HG02981 (cell line): ENCODE results near the gene DAPK1.
A peak's percentile ranks its signal among the peaks of the same experiment; 100 is the strongest.

Experiments used
- ATAC-seq: cut with Tn5 transposase; IDR thresholded peaks from one replicate; pipeline ENCODE4 v1.9.1; 2021; ENCODE audit warnings: mild to moderate bottlenecking, moderate library complexity; ENCODE audit not compliant: unreplicated experiment

DAPK1 gene

DNA sequence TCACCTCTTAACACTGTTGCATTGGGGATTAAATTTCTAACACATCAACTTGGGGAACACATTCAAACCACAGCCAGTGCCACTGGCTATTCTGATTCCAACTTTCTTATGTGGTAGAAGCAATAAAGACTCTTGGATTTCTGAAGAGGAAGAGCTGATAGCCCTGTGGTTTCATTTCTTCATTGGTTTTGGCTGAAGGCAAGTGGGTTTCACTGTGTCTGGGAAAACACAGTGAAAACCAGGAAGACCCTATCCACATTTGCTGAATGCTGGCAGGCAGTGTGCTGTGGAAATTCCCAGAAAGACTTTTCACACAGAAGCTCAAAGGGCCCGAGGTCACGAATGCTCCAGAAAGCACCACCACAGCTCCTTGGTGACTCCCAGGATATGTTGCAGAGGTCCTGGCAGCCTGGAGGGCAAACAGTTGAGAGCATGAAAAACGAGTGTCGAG, 67.1 kb downstream of the DAPK1 start:
- ATAC-seq, result no peak

DNA sequence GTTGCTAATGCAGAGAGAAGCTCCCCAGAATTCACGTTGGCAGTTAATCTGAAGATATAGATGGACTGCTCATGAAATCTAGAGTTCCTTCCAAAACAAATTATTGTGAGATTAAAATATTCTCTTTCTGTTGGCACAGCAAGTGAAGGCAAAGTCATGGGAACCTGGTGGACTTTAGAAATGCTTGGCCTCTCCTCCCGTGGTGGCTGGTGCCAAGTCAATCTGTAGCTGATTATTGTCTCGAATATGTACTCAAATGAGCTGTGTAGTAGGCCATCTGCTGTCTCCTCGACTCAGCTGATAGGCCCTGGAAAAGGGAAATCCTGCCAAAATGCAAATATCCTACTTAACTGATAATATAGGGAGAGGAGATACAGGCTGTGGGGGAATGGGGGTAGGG, 69.3 kb downstream of the DAPK1 start:
- ATAC-seq, result no peak

DNA sequence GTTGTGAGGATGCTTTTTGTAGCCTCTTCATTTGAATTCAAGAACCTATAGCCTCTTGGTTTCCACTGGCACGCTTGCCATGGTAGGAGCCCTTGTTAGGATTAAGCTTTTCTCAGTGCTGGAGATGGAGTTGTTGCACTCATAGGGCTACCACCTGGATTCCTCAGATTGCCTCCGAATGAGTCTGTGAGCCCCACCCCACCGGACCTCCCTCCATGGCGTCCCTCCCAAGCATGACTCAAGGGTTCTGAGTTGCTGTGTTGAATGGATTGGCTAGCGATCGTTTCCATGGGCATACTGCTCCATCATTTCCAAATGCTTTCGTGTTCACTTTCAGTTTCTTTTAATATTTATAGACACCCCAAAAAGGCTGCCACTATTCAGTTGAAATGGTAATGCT, 69.9 kb downstream of the DAPK1 start:
- no peak for ATAC-seq

DNA sequence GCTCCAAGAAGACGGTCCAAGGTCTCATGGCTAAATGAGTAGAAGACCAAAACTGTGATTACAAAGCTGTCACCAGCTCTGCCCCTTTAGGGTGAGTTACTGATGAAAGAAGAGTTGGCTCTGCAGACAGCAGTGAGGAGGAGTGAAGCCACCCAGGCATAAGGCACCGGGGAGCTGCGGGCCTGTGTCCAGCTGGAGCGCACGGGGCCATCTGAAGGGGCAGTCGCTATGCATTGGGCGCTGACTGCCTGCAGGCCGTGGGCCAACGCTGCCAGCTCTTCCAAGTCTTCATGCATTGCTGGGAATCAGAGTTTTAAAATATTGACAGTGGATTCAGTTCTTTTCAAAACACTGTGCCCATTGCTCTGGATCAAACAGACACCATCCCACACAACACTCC, 70.3 kb downstream of the DAPK1 start:
- no peak for ATAC-seq

DNA sequence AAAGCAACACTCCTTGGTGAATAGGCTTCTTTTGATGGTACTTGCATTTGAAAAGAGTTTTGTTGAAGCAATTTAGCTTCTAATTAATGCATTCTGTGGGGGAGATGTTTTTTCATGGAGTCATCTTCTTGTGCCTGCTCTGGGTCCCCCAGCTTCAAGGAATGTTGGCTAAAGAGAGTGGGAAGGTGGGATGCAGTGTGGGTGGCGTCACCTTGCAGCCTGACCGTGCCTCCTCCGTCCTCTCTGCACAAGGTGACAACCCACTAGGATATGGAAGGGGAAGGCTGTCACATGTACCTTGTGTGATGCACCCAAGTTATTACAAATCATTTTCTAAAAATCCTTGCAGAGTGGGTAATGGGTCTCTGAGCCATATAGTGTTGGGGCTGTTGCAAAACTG, 70.7 kb downstream of the DAPK1 start:
- ATAC-seq, result no peak

DNA sequence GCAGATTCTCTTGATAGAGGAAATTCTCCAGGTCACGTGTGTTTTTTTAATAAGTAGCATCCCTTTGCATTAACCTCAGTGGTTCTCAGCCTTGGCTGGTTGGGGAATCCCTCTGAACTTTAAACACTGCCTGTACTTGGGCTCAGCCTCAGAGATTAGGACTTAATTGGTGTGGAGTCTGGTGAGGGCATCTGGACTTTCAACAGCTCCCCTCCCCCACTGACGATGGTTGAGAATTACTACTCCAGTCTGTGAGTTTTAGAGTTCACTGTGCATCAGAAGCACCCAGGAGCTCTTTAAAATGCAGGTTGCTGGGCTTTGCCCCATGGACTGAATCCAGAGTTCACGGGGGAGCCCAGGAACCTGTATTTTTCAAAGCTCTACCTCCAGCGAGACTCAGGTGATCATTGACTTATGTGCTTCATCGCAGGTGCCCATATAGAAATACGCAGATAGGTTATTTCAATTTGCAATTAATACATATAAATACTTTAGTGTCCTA, 71.4 kb downstream of the DAPK1 start:
- ATAC-seq, result no peak

DNA sequence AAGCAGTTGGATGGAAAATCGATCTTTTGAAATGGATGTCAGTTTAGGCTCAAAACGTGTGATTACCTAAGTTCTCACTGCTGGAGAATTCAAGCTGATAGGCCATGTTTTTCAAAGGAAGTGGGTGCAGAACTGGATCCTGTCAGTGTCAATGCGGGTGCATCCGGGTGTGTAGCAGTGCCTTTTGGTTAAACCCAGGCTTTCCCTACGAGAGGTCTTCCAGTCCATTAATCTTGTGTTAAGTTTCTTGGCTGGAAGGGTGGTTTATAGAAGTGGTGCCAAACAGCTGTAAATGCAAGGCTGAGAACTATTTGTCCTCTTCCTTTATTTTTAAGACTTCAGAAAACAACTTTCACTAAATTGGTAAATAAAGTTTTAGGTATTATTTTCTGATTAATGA, 71.9 kb downstream of the DAPK1 start:
- ATAC-seq, result no peak

DNA sequence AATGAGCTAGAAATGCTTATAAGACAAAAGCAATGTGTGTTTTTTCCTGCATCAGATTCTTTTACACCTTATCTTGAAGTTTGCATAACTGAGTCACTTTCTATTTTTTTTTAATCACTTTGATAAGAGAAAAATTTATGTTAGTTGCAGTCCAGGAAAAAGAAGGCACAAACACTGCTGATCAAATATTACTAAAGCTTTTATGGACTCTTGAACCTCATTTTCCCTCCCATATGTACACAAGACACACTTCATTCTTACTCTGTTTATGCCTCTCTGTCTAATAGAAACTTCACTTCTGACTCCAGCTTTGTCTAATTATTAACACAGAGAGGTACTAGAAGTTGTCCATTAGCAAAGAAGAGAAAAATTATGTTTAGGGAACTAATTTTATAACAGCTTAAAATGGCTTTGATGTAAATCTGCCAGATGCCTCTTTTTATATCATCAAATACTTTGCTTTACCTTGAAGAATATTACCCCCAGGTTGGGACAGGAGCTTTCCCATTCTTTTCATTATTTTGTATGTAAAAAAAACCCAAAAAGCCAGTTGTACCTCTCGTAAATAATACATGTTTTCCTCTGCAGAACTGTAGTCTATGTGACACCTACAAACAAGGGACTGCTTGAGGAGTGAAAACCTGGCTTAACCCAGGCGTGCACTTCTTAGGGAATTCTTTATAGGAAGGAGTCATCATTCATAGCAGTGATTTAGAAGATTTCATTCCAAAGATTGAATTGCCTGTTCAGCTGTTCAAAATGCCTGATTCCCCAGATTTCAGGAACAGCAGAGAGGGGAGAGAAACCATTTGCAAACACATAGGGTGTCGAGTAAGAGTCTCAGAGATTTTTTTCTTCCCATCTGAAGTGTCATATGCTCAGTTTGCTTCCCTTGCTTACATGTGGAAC, 72.6 kb downstream of the DAPK1 start:
- ATAC-seq, result peak; percentile 73

DNA sequence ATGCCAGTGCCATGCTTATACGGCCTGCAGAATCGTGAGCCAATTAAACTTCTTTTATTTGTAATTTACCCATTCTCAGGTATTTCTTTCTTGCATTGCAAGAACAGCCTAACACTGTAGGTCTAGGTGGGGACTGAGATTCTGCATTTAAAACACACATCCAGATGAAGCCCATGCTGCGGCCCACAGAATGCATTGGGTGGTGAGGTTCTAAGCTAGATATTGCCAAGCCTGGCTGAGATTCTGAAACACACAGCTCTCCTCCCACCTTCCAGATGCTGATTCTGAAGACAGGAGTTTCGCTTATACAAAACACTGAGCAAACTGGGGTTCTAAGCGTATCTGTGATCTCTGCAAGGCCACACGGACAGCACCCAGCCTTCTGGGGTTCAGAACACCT, 75.1 kb downstream of the DAPK1 start:
- no peak for ATAC-seq

DNA sequence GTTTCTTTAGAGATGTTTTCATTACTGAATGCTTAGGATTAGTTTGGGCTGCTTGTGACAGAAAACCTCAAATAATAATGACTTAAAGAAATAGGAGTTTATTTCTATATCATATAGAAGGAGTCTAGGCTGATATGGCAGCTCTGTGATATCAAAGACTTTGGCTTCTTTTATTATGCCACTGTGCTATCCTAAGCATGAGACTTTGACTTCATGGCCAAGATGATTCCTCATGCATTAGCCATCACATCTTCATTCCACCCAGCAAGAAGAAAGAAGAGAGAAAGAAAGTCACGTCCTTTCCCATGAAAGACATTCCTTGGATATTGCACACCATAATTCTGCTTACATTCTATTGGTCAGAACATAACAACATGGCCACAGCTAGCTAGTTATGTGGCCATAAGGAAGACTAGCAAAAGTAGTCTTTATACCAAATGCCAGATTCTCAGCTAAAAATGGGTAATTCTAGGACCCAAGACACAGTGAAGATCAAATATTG, 76.2 kb downstream of the DAPK1 start:
- ATAC-seq, result no peak

DNA sequence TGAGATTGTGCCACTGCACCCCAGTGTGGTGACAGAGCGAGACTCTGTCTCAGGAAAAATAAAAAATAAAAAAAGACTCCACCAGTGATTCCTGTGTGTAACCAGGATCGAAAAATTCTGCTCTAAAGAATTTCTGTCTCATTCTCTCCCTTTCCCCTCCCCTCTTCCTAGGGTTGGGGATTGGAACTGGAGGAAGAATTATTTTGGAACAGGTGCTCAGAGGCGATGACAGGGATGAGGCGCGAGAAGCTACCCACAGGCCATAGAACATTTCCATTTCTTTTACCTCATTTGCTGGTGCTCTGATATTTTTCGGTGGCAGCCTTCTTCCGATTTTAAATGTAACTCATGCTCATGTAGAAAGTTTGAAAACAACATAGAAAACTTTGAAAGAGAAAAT, 80.1 kb downstream of the DAPK1 start:
- no peak for ATAC-seq

DNA sequence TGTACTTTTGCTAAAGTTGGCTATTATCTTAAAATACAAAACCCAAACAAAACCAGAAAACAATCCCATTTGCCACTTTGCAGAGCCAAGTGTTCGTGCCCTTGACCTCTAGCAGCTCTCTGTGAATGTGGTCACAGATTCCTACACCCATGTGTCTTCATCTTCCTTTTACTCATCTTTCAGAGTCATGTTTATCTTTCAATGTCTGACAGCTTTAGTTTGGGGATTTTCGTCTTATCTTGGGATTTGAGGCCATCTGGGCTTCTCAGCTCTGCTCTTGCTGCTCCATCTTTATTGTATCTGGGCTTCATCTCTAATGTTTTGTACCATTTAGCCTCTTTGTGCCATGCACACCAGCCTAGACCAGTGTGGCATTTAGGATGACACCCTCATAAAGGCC, 81.0 kb downstream of the DAPK1 start:
- no peak for ATAC-seq

DNA sequence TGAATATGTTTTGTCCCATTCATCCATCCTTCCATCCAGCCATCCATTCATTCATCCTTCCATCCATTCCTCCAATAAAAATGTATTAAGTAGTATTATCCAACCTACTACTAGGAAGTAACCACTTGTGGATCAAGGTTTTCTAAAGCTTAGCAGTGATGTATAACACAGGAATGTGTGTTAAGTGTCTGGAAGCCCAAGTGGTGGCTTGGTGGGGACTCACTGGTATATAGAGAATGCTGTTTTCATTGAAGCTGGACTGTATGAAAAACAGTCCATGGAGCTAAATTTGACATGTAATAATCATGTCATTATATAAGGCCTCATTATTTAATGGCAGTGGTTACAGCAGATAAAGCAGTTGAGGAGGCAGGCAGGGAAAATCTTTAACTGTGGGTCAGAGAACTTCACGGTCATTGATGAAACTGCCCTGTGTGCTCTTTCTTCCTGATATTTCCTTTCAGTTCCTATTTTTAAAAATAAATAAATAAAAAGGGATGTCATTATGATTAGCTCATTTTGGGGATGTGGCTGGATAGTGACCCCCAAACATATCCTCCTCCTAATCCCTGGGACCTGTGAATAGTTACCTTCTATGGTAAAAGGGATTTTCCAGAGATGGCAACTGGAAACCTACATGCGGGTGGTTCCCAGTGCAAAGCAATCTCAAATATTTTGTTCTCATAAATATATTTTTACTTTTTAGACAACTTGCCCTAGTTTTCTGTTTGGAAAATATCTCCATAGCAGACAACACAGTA, 82.3 kb downstream of the DAPK1 start:
- no peak for ATAC-seq

DNA sequence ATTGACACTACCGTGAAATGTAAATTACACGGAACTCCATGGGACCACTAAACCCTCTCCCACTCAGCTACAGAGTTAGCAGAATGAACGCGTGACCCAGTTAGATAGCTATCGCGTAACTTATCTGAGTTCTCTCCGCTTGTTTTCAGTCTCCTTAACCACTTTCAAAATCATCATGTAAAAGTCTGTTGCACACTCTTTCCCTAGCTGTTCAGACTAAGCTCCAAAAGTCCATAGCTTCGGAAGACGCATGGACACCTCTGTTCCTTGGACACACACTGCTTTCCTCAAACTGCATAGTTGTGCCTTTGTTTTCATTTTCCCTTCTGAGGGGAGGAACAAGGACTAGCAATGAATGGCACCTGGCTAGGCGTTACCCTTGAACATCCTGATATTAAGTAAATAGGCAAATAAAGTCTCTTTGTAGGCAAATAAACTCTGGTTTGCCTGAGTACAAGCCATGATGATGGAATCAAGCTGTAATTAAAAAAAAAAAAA, 83.3 kb downstream of the DAPK1 start:
- no peak for ATAC-seq

DNA sequence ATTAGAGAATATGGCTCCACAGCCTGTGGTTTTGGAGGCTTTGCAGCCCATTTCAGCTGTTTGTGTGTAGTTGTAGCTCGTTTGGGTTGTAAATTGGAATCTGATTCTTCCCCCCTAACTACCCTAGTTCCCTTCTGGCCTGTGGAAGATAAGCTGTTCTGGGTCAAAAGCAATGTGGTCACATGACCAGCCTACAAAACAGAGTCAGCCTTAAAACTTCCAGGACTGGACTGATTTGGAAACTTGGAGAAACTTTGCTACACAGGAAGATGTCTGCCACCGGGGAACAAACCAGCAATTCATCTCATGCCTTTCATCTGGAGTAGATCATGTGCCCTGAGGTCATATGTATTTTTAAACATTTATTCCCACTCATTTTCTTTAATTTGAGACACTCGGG, 83.8 kb downstream of the DAPK1 start:
- no peak for ATAC-seq

DNA sequence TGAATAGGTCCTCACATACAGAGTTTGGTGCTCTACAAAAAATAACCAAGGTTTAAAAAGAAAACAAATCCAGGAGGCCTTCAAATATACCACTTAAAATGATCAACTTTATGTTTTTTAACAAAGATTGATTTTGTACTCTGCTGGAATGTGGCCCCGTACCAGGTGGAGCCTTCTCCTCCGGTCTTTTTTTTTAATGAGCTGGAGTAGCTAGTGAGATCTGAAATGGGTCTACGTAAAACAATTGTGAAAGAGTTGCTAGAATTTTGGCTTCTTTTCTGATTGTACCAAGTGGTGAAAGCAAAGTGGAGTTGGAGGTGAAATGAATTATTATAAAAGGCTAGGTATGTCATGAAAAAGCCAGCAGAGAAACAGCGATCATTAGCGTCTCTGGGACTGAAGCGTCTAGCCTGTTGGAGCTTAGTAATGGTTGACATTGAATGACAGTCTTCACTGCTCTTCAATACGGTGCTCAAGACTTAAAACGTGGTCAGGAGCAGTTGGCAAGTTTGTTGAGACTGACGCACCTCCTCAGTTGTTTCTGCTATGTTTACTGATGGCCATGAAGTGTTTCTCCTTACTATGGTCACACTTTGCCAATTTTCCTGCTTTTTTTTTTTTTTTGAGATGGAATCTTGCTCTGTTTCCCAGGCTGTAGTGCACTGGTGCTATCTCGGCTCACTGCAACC, 84.4 kb downstream of the DAPK1 start:
- ATAC-seq, result no peak

DNA sequence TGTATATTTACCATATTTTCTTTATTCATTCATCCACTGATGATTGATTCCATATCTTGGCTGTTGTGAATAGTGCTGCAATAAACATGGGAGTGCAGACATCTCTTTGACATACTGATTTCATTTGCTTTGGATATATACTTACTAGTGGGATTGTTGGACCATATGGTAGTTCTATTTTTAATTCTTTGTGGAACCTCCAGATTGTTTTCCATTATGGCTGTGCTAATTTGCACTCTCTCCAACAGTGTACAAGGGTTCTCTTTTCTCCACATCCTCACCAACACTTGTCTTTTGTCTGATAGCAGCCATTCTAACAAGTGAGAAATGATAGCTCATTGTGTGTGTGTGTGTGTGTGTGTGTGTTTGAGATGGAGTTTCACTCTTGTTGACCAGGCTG, 86.7 kb downstream of the DAPK1 start:
- ATAC-seq, result no peak

DNA sequence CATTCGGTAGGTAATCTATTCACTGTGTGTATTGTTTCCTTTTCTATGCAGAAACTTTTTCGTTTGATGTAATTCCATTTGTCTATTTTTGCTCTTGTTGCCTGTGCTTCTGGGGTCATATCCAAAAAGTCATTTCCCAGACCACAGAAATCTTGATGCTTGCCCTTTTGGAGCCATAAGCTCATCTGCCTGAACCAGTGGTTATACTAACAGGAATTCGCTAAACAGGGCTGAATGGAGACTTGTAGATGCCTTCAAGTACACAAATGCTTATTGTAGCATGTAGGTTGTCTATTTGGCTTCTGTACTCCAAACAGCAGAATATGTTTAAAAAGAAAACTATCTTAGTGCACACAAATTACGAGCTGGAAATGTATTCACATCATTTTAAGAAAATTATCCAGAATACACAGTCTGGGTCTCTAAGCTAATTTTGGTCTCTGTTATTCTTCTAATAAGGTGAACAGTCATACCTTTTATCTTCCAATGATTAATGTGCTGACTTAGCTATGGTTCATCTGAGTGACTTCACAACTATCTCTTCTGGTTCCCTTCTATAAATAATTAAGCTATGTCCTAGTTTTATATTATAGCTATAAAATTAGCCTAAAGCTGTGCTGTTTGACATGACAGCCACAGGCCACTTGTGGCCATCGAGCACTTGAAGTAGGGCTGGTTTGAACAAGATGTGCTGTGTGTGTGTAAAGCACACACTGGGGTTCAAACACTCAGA, 87.6 kb downstream of the DAPK1 start:
- no peak for ATAC-seq

DNA sequence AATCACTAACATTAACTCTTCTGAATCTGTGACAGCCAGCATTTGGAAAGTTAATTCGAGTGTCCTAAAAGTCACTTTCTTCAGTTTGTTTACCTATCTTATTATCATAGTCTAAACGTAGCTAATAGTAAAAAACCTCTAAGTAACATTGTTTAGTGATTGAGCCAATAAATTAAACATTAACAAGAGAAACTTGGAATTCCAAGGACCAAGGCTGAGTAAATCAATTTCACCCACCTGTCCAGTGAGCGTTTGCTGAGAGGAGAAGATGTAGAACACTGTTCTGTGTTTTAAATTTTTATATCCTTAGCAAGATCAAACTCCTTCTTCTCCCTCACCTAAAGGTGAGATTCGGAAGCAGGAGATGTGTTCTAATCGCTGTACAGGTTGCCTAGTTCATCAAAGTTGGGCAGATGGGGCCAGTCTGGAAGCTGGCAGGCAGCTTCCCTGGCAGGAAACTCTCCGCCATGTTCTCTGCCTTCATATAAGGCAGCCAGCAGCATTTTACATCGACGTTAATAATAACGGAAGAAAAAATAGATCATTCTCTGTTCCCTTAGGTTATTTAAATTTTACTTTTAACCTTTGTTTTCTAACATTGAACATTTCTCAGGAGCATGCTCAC, 89.2 kb downstream of the DAPK1 start:
- no peak for ATAC-seq

DNA sequence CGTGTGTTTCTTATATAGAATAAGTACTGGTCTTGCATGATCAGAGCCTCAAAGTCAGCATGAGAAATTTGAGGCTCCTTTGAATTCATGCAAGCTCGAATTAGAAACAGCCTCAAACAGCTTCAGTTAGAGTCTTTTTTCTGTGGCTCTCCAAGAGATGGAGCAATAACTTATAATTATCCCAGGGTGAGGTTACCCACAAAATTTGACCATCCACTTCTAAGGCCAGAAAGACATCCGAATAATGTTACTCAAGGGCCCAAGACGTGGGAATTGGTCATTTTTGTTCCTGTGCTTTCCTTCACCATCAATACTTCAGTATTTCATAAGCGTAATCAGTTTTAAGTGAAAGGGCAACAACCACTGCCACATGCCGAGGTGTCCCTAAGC, 89.7 kb downstream of the DAPK1 start:
- ATAC-seq, result no peak
